SHP77 treated with DMSO at 0.1 percent for 48 hours (cell line): ENCODE results near the gene RALGAPA2.

Source experiments
- DNase-seq: peaks from one replicate; lab custom pipeline; 2025; lab: John Stamatoyannopoulos, UW

The RALGAPA2 gene

GRCh38 chr20:20404633-20405032 lies 307.8 kb downstream of the RALGAPA2 start:
- no peak for DNase-seq

DNA sequence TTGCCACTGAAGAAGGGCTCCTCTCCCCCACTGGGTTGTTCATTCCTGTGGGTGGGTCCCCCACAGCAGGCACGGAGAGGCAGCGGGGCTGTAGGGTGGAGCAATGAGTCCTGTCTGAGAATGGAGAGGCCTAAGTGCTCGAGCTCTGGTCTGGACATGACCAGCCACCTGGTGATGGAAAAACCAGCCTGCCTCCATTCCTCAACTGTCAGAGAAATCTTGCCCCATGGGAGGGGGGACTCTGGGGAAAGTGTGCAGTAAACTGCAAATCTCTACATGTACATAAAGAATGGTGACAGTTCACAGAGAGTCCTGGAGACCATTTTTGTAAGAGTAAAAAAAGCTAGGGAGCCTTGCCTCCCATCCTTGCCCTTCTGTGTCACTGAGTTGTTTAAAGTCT lies 310.5 kb downstream of the RALGAPA2 start:
- DNase-seq, result no peak

DNA sequence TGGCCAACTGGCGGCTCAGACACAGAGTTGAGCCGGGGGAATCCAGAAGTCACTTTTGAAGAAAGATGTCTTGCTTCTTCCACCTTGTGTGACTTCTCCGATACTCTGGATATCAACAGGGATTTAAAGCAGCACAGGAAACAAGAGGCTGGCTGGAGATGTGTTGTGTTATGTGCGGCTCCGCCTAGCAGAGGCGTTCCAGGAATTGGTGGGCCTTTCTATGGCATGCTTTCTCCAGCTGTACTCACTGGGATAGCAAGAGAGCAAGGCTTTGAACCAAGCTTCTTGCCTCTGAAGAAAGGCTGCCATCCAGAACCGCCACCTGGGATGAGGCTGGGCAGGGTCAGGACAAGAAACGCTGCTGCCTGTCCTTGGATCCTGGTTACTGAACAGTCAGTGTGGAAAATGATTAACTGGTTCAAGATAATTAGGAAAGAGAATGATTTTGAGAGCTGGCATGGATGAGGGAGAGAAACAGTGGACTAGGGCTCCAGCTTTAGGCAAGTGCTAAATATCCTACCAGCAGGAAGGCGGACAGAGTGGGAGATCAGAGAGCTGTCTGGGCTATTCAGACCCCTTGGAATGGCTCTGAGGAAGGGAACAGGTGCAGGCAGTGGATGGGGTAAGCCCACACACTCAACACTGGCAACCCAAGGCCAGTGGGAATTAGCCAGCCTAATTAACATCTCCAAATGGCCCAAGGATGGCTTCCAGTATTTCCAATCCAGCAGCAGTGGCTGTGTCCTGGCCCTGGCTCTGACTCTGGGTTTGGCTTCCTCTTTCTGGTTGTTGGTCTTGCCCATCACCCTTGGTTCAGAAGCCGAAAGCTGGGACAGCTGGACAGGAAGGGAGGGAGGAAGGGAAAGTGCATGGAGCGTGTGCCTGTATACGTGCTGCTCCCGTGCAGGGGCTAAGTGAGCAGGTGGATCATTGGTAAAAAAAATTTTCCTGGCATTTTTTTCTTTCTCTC lies 312.6 kb downstream of the RALGAPA2 start:
- no peak for DNase-seq

GRCh38 chr20:20398123-20398522 lies 314.3 kb downstream of the RALGAPA2 start:
- no peak for DNase-seq

DNA sequence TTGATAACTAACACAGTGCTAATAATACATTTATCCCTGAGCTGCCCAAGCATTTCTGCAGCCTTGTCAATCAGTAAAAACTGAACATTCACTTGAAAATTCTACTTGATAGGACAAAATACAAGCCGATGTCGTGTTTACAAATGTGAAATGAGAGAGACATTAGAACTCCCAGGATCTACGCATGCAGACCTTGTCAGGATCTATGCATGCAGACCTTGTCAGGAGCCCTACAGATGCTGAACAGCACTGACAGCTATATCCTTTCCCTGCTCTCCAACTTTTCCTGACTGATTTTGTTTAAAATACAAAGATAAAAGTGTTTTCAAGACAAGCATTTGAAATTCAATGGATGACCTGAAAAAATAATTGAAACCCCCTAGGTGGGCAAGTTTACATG lies 315.6 kb downstream of the RALGAPA2 start:
- DNase-seq, result no peak

DNA sequence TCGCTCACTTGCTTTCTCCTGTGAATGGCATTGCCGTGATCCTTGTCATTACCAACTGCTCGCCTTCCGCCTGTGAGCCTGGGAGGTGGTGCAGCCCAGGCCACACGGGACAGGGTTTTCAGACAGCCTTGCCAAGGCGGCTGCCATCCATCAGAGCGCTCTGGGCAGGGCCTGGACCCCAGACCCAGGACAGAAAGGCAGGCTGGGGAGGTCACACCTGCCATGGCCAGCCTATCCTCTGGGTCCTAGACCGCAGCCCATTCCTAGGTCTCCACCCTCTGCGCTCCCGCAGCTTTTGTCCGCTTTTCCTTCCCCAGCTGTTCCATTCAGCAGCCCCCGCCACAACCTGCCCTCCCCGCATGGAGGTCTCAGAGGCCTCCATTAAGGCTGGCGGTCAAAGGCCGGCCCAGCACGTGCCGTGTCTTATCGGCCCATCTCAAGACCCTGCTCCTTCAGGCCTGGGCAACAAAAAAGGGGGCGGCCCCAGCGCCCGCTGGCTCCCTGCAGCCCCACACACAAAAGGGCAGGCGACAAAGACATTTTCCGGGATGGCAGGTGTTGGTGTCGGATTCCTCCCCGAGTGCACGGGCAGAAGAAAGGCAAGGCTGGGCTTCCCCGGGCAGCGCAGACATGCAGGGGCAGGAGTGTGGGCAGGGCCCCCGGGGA lies 316.4 kb downstream of the RALGAPA2 start:
- DNase-seq, result peak; percentile 84

- DNase-seq, result no peak
These were observed 317.4 kb downstream of the RALGAPA2 start for GRCh38 chr20:20395087-20395486.

DNA sequence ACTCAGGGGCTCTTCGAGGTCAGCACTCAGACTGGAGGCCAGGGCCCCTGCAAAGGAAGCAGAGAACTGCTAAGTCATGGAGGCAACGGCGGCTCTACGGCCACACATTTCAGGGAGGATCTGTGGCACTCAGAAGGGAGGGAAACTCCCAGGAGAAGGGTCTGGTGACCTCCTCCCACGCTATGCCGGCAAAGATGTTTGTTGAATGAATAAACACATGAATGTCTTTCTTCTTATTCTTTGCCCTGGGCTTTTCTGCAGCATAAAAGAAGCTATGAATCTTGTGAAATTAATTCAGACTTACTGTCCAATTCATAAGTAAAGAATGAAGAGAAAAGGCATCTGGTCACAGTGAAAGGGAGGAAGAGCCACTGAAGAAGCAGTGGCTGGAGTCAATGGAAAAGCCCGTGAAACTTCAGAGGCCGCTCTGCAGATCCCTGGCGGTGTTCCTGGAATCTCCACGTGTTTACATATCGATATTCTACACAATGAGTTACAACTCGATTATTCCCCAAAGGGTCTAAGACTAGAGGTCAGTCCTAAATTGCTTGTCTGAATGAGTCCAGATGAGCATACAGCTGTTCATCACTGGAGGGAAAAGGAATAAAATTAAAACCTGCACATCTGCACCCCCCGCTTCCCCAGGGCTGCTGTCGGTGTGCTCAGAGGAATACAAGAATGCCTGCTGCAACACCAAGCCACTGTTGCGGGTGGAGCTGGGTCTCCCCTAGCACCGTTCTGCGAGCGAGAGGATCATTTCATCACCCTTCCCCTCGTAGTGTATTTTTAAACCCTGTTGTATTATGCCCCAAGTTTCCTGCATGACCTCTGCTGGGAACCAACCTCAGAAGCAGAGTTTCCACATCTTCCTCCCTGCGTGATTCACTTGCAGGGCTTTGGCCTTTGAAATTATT lies 319.0 kb downstream of the RALGAPA2 start:
- DNase-seq, result no peak

GRCh38 chr20:20391766-20392165 lies 320.7 kb downstream of the RALGAPA2 start:
- DNase-seq, result no peak

DNA sequence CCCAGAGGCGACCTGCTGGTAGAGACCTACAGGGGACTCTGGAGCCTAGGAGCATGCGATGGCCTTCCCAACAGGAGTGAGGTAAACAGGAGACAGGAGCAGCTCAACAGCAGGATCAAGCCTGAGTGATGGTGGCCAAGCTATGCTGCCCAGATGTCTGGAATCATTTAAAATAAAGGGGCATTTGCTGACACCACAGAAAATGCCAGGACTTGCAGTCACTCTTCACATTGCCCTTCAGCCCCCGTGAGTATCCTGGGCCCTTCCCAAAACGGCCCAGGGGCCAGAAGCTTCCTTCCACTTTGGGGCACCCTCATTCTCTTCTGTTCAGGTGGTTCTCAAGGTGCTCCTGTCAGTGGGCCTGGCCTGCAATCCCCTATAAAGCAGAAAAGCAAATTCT lies 321.3 kb downstream of the RALGAPA2 start:
- DNase-seq, result no peak

DNA sequence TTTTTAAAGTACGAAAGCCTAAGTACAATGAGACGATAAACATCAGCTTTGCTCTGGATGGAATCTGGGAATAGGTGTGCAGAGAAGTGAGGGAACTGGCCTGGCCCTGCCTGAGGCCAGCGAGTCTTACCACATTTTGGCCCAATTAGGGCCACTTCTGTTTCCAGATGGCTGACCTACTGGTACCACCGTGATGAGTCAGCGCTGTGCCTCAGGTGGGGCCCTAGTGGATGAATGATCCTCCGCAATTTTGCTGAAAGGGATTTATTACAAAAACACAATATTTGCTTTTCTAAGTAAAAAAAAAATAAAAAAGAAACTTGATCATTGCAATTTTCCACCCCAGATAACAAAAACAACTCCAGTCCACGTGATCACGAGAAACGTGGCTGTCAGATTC lies 322.1 kb downstream of the RALGAPA2 start:
- no peak for DNase-seq

DNA sequence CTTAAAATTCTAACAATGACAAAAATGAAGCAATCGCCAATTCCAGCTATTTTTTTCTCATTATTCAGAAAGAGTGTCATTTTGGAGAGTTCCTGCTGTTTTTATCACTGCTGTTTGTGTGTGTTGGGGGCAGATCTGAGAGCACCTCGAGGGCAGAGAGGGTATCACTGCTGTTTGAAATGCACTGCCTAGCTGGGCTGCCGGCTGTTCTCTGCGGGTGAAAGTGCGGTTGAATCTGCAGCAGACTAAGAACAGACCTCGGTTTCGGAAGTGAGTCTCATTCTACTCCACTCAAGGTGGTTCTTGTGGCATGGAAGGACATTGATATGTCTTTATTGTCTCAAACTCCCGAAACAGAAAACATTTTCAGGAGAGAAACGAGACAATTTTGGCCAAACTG lies 326.3 kb downstream of the RALGAPA2 start:
- DNase-seq, result peak; percentile 70

- DNase-seq, result peak; percentile 75
These were observed 336.6 kb downstream of the RALGAPA2 start for GRCh38 chr20:20375862-20376261.

DNA sequence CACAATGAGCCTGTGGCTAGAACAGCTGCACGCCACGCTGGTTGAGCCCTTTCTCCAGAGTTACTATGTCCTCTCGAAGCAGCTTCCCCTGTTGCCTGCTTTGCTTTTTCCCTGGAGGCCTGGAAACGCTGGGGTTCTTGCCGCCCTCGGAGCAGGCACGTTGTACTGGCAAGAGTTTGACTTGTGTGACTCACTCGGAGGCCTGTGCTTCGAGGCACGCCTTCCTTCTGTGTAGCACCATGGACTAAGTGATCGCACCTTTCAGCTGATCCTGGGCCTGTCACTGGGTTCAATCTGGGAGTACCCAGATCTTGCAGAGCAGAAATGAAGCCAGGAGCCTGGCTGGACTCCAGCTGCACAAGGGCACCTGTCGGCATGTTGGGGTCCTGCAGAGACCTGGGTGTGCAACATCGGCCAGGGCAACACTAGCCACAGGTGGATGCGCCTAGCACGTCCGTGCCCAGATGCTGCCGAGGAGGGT lies 339.3 kb downstream of the RALGAPA2 start:
- peak; percentile 77 for DNase-seq

DNA sequence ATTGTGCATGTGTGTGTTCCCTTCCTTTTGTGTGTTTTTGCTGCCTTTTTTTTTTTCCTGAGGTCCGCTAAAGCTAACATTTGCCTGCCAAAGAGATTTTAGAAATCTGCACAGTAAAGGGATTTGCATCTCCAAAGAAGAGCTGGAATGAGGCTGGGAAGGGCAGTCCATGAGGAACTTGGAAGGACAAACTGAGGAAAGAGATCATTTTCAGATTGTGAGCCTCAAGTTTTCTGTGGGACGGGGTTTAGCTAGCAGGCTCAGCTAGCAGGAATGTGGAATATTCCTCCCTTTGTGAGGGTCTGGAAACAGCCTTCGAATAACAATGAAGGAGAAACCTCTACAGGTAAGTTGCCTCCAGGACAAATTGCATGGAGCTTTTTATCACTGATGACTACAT lies 340.8 kb downstream of the RALGAPA2 start:
- DNase-seq, result no peak

DNA sequence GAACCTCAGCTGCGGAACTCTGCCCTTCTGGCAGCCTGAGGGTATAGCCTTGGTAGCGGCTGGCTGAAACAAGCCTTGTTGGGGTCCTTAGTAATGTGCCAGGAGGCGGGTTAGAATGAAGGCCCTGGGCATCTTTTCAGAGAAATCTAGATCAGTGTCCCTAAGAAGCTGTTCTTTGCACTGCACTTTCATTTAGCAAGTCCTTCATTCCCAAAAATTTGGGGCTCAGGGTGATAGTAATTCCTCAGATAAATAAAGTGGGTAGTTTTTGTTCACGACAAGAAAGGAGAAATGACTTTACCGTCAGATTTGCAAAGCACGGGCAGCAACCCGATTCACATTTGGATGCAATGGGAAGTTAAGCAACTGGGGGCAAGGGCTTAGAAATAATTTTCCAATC lies 341.4 kb downstream of the RALGAPA2 start:
- DNase-seq, result no peak

DNA sequence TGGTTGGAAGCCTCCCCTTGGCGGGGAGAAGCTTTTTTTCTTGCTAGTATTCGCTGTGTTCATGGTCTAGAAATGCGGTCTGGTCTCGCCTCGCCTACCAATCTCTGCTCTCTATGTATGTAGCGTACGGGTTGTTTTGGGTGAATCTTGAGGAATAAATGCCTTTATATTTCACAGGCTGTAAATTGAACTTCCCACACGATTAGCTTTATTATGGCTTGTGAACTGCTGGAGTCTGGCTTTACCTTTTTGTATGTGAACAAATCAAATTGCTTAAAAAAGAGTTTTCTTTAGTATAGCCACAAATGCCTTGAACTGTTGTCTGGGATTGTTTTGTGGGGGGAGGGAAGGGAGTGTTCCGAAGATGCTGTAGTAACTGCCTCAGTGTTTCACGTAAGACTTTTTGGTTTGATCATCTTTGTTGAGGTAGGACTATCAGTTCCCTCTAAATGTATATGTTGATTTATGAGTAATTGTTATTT lies 342.3 kb downstream of the RALGAPA2 start:
- DNase-seq, result no peak

- DNase-seq, result peak; percentile 37
These were observed 343.0 kb downstream of the RALGAPA2 start for GRCh38 chr20:20369250-20370093.

- DNase-seq, result no peak
These were observed 343.8 kb downstream of the RALGAPA2 start for GRCh38 chr20:20368418-20369249.
